BLaER1 treated with 17β-estradiol and CSF1 and Interleukin-3, amounts not matched to agents 10 nM and 100 nM (cell line): ENCODE data around the gene SKAP2.

ENCODE experiments used
- H3K27ac ChIP-seq, 11 experiments: shearing (Covaris generic); formaldehyde crosslinking; 2 replicates each; pipeline ENCODE4 v1.8.1; 2022
- H3K27me3 ChIP-seq, 11 experiments: shearing (Covaris generic); formaldehyde crosslinking; 2 replicates each; pipeline ENCODE4 v1.8.1; 2022
- H3K36me3 ChIP-seq, 11 experiments: shearing (Covaris generic); formaldehyde crosslinking; 2 replicates each; pipeline ENCODE4 v1.8.1; 2022
- H3K4me1 ChIP-seq, 10 experiments: shearing (Covaris generic); formaldehyde crosslinking; 2 replicates each; pipeline ENCODE4 v1.8.1; 2022
- H3K4me2 ChIP-seq, 11 experiments: shearing (Covaris generic); formaldehyde crosslinking; 2 replicates each; pipeline ENCODE4 v1.8.1; 2022
- H3K4me3 ChIP-seq, 10 experiments: shearing (Covaris generic); formaldehyde crosslinking; 2 replicates each; pipeline ENCODE4 v1.8.1; 2022
- H3K9ac ChIP-seq, 11 experiments: shearing (Covaris generic); formaldehyde crosslinking; 2 replicates each; pipeline ENCODE4 v1.8.1; 2022
- H3K9me3 ChIP-seq, 11 experiments: shearing (Covaris generic); formaldehyde crosslinking; replicated peaks in 1 of 11; 2 replicates each; pipeline ENCODE4 v1.8.1; 2022
- H4K20me1 ChIP-seq, 11 experiments: shearing (Covaris generic); formaldehyde crosslinking; 2 replicates each; pipeline ENCODE4 v1.8.1; 2022
- Cebpa-rat ChIP-seq, 11 experiments: shearing (Covaris generic); IDR thresholded peaks; 2 replicates each; pipeline ENCODE4 v1.8.1; 2022

SKAP2 gene

GRCh38 chr7:26792006-26792405, 72.4 kb downstream of the SKAP2 start:
- H3K27ac ChIP-seq = no peak overlapping the region
- H3K9ac ChIP-seq = no peak overlapping the region
- H3K4me1 ChIP-seq = no peaks in the 10 kb centered on the region
- no peaks in the 10 kb centered on the region for H4K20me1 ChIP-seq
- no peak for TF ChIP-seq Cebpa-rat (IDR thresholded peaks at IDR 0.05)
- no peaks in the 10 kb centered on the region for H3K27me3 ChIP-seq
- H3K36me3 ChIP-seq = no peaks in the 10 kb centered on the region
- no peak overlapping the region for H3K4me3 ChIP-seq
- H3K4me2 ChIP-seq = no peak overlapping the region
- no peaks in the 10 kb centered on the region; a peak in 2 of 22 replicates for H3K9me3 ChIP-seq

- Histone ChIP-seq H3K9me3 (no peaks in the 10 kb centered on the region), H3K27me3 (no peaks in the 10 kb centered on the region), H3K9ac (no peak overlapping the region), H3K4me1 (no peaks in the 10 kb centered on the region), H3K4me2 (no peak overlapping the region), H3K27ac (no peak overlapping the region), H4K20me1 (no peaks in the 10 kb centered on the region), H3K4me3 (no peak overlapping the region), H3K36me3 (no peaks in the 10 kb centered on the region)
- no peak for TF ChIP-seq Cebpa-rat (IDR thresholded peaks at IDR 0.05)
Observed at GRCh38 chr7:26789481-26790184, 74.8 kb downstream of the SKAP2 start.

GRCh38 chr7:26787701-26788100, 76.7 kb downstream of the SKAP2 start:
- Histone ChIP-seq H3K27ac (no peak overlapping the region), H3K9ac (no peak overlapping the region), H3K4me1 (no peaks in the 10 kb centered on the region), H3K4me2 (no peak overlapping the region), H4K20me1 (no peaks in the 10 kb centered on the region), H3K4me3 (no peak overlapping the region), H3K27me3 (no peaks in the 10 kb centered on the region), H3K36me3 (no peaks in the 10 kb centered on the region), H3K9me3 (no peaks in the 10 kb centered on the region)
- TF ChIP-seq Cebpa-rat (IDR thresholded peaks at IDR 0.05) = no peak

GRCh38 chr7:26784118-26784517, 80.3 kb downstream of the SKAP2 start:
- Histone ChIP-seq H3K9me3 (no peaks in the 10 kb centered on the region), H3K4me3 (no peak overlapping the region), H4K20me1 (no peaks in the 10 kb centered on the region), H3K27me3 (no peaks in the 10 kb centered on the region), H3K4me1 (no peaks in the 10 kb centered on the region), H3K36me3 (no peaks in the 10 kb centered on the region), H3K27ac (no peak overlapping the region), H3K4me2 (no peak overlapping the region), H3K9ac (no peak overlapping the region)
- TF ChIP-seq Cebpa-rat (IDR thresholded peaks at IDR 0.05) = no peak

- Histone ChIP-seq H3K9me3 (no peaks in the 10 kb centered on the region), H3K4me3 (no peak overlapping the region), H3K9ac (no peak overlapping the region), H3K36me3 (no peaks in the 10 kb centered on the region), H3K4me1 (no peaks in the 10 kb centered on the region), H3K27me3 (no peaks in the 10 kb centered on the region), H3K4me2 (no peak overlapping the region), H4K20me1 (no peaks in the 10 kb centered on the region), H3K27ac (no peak overlapping the region)
- TF ChIP-seq Cebpa-rat (IDR thresholded peaks at IDR 0.05) = no peak
Observed at GRCh38 chr7:26782501-26782900, 81.9 kb downstream of the SKAP2 start.

GRCh38 chr7:26779978-26780595, 84.3 kb downstream of the SKAP2 start:
- TF ChIP-seq Cebpa-rat (IDR thresholded peaks at IDR 0.05) = no peak
- Histone ChIP-seq H3K4me2 (no peak overlapping the region), H3K9me3 (no peaks in the 10 kb centered on the region), H3K4me3 (no peak overlapping the region), H3K36me3 (no peaks in the 10 kb centered on the region), H3K4me1 (no peaks in the 10 kb centered on the region), H4K20me1 (no peaks in the 10 kb centered on the region), H3K27me3 (no peaks in the 10 kb centered on the region), H3K27ac (no peak overlapping the region), H3K9ac (no peak overlapping the region)

- H3K4me2 ChIP-seq = no peak overlapping the region
- no peak for TF ChIP-seq Cebpa-rat (IDR thresholded peaks at IDR 0.05)
- no peaks in the 10 kb centered on the region for H3K9me3 ChIP-seq
- no peaks in the 10 kb centered on the region for H3K36me3 ChIP-seq
- no peaks in the 10 kb centered on the region for H3K4me1 ChIP-seq
- H3K4me3 ChIP-seq = no peak overlapping the region
- H3K27ac ChIP-seq = no peak overlapping the region
- H3K27me3 ChIP-seq = no peaks in the 10 kb centered on the region
- H3K9ac ChIP-seq = no peak overlapping the region
- H4K20me1 ChIP-seq = no peaks in the 10 kb centered on the region
Observed at GRCh38 chr7:26777385-26777784, 87.0 kb downstream of the SKAP2 start.

GRCh38 chr7:26760501-26760900, 103.9 kb downstream of the SKAP2 start:
- Histone ChIP-seq H3K27ac (no peak overlapping the region), H3K4me1 (peaks cover 0 to 23% (median 10%) of the 10 kb centered on the region in 10 experiments; a peak in 15 of 20 replicates), H3K27me3 (no peaks in the 10 kb centered on the region), H3K9me3 (peaks cover 1 to 10% (median 4%) of the 10 kb centered on the region in 11 experiments; a peak in 16 of 22 replicates), H3K4me2 (peak overlapping the region in 9 of 11 experiments; percentile 22 to 64 (median 58); a peak in 16 of 22 replicates), H4K20me1 (no peaks in the 10 kb centered on the region), H3K36me3 (no peaks in the 10 kb centered on the region), H3K4me3 (no peak overlapping the region), H3K9ac (no peak overlapping the region)
- no peak for TF ChIP-seq Cebpa-rat (IDR thresholded peaks at IDR 0.05)

- no peak overlapping the region for H3K4me3 ChIP-seq
- H3K27me3 ChIP-seq = no peaks in the 10 kb centered on the region
- H3K9ac ChIP-seq = no peak overlapping the region
- H3K4me1 ChIP-seq = peaks cover 0 to 23% (median 10%) of the 10 kb centered on the region in 10 experiments; a peak in 15 of 20 replicates
- H4K20me1 ChIP-seq = no peaks in the 10 kb centered on the region
- TF ChIP-seq Cebpa-rat (IDR thresholded peaks at IDR 0.05) = no peak
- H3K27ac ChIP-seq = no peak overlapping the region
- H3K4me2 ChIP-seq = 0 out of 22 replicates have a peak overlapping the region, but pooled peaks of 1 of the 11 experiments have one; percentile 58
- no peaks in the 10 kb centered on the region for H3K36me3 ChIP-seq
- peaks cover 0 to 7% (median 0%) of the 10 kb centered on the region in 11 experiments; a peak in 1 of 22 replicates for H3K9me3 ChIP-seq
Observed at GRCh38 chr7:26759108-26759507, 105.3 kb downstream of the SKAP2 start.

- no peak overlapping the region for H3K27ac ChIP-seq
- H3K9me3 ChIP-seq = no peaks in the 10 kb centered on the region
- no peaks in the 10 kb centered on the region for H3K4me1 ChIP-seq
- H3K9ac ChIP-seq = no peak overlapping the region
- no peaks in the 10 kb centered on the region for H4K20me1 ChIP-seq
- H3K4me3 ChIP-seq = no peak overlapping the region
- H3K4me2 ChIP-seq = no peak overlapping the region
- TF ChIP-seq Cebpa-rat (IDR thresholded peaks at IDR 0.05) = no peak
- no peaks in the 10 kb centered on the region for H3K36me3 ChIP-seq
- H3K27me3 ChIP-seq = no peaks in the 10 kb centered on the region
Observed at GRCh38 chr7:26743205-26743604, 121.2 kb downstream of the SKAP2 start.
